GM19238 (cell line): ENCODE data around the gene ARID1B.

Source experiments
- DNase-seq: peaks from one replicate; pipeline ENCODE4 v3.0.0; 2011; ENCODE audit warnings: low spot score; ENCODE audit not compliant: insufficient read length

Gene ARID1B

DNA sequence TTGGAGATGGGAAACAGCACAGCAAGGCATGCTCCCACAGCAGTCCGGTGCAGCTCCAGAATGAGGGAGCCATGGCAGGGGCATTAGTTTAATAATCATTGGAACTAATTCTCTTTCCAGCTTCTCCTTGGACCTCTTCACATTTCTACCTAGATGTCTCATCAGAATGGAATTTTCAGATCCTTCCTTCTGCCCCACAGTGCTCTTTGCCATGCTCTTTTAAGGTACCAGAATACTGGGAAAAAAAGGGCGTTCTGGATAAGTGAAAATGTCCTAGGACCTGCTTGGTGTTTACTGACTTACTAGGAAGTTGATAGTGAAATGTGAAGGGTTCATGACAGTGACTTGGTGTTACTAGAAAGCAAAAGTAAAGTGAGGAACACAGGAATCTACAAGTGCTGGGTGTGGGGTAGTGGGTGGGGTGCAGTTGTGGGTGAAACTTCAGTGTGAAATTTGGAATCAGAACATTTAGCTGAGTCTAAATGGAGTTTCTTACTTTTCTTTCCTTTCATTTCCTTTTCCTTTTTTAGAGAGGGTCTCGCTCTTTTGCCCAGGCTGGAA is 207.1 kb downstream of the ARID1B start:
- DNase-seq, result no peak

DNA sequence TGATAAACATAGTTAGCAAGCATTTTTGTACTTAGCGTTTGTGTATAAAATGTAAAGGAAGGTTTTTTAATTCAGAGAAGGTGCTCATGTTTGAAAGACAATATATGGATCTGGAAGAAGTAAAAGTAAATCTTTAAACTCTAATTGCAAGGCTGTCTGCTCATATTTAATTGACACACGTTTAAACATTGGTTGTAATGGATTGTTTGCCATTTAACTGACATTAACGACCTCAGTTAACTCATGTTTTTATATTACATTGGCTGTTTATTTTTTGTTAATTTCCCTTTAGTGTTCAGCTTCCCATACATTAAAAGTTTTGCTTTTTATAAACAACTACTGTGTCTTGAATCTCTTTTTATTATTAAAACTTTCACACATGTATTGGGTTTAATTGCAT is 208.1 kb downstream of the ARID1B start:
- DNase-seq, result no peak

DNA sequence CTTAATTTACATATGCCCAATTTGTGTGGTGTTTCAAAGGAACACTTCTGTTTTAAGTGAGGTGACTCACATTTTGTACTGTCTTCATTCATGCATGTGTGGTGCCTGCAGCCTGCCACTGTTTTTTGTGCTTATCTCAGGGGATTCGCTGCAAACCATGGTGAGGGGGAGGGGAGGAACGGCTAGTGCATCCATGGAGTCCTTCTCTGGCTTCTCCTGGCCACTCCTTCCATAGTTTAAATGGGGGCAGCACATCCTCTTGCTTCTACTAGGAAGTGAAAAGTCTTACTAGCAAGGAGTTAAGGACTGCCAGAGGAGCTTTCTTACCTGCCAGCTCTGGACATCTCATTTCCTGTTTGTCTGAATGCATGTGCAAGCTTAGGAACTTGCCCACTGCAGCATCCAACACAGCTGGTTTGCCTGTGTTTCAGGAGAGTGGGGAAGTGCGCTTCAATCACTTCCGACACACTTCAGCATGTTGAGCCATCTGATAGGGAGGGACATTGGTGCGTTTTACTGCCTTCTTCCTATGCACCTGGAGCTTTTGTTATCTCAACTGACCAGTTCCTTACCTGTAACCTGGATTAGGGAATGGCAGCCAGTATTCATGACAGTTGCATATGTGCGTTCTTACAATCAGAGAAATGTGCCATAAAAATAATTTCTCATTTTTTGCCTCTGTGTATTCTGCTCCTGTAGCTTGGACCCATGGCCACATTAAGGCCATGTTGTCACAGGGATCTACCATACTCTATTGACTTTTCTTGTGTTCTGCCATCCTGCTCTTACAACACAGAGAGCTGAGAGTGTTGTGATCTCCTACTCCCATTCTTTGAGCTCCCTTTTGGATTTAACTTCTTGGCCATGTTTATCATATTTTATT is 211.3 kb downstream of the ARID1B start:
- DNase-seq, result peak; percentile 11

DNA sequence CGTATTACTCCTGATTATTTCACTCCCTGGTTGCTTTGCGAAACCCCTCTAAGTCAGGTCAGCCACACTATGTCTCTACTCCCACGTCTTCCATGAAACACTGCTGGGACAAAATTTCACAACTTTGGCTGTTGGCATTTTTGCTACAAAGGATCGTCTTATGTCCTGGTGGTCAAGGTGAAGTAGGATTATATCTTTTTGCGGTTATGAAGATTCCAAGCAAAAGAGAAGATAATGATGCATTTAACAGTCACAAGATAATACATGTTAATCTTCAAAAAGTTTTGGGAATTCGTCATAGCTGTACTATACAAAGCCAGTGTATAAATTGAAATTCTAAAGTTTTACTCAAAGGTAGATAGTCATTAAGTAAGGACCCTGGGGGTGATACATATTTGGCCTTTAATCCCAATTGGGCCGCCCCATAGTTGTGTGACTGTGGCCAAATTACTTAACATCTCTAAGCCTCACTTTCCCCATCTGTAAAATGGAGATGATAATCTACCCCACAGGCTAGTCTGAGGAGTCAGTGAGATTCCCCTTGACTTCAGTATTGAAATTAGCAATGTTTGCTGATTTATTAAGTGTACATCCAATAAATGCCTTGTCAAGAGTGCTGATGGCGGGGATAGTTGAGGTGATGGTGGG is 212.1 kb downstream of the ARID1B start:
- no peak for DNase-seq

DNA sequence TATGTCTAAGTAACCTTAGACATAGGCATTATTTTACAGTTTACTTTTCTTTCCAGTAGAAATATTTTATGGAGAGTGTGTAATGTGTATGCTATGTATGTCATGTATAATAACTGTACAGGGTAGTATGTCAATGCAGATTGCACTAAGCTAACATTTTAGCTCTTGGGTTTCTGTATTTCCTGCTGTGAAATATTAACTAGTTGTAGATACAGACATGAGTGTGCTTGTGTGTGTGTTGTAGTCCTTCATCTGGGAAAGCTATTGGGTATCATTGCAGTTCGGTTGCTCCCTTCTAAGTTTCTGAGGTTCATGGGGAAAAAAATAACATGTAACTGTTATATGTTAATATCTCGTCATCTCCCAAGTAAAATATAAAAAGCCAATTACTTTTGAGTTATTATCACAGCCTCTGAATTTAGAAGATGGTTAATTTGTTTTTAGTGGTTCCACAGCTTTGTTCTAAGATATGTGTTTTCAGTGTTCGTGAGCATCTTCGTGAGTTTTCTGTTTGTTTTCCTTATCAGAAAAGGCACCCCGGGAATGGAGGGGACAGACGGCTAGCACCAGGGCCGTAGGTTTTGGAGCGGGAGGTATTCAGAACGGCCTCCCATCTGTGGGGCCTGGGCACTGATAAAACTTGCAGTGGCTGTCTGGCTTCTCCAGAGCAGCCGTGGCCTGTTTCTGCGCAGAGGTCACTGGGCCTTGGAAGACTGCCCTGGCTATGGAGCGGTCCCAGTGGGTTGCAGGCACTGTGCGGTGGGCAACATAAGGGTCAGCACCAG is 215.0 kb downstream of the ARID1B start:
- DNase-seq, result no peak

DNA sequence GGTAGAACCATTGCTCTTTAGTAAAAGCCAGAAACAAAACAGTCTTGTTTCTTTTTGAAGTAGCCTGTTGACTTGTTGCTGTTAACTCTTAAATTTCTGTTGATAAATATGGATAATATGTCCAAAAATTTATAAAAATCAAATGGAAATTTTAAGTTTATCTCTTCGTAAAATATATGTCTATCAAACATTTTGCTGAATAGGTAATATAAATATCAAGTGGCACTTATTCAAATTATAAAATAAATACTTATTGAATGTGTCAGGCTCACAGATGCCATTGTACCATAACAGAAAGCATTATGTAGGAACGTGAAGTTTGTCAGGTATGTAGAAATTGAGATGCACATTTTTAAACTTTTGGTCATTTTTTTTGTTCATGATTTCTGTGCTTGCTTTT is 216.5 kb downstream of the ARID1B start:
- DNase-seq, result no peak

DNA sequence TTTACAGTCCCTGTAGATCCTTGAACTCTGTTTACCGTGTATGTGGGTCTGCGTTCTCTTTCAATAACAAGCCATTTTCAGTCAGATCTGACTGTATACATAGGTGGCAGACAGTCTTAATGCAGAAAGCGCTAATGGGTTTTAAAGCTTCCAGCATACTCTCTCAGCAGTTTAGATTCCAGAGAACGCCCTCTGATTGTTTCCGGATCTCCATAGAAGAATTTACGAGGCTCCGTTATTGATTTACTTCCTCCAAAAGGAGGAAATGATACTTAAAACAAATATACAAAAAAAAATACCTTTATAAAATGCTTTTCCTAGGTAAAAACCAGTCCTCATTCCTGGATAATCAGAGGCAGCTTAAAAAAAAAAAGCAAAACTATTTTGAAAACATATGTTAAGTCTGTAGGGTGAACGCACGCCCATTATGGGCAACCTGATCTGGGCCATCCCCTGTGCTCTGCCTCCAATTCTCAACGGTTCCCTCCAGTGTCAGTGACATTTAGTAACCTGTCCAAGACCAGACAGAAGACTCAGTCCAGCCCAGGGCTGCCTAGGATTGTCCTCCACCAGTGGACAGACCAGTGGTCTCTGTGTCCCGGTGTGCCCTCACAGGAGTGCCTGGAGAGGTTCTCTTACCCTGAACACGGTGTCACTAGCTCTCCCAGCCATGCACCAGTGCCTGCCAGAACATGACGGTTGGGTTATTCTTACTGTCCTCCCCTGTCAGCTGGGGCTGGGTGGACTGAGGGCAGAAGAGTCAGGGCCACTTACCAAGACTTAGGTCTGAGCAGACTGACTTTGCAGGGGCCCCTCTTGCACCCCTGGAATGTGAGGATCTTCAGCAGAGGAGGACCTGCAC is 217.3 kb downstream of the ARID1B start:
- DNase-seq, result no peak

DNA sequence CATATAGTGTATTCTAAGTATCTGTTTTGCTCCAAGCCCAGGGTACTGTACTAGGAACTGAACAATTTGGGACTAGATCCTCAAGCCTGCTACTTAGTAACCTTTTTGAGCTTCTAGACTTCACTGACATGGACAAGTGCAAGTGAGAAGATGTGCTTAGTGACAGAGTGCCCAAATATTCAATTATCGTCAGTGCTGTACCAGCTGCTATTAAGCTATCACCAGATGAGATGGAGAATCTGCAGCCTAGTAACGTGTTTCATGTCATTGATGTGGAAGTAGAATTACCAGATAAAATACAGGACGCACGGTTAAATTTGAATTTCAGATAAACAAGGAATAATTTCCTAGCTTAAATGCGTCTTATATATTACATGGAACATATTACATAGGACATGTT is 218.3 kb downstream of the ARID1B start:
- DNase-seq, result no peak

DNA sequence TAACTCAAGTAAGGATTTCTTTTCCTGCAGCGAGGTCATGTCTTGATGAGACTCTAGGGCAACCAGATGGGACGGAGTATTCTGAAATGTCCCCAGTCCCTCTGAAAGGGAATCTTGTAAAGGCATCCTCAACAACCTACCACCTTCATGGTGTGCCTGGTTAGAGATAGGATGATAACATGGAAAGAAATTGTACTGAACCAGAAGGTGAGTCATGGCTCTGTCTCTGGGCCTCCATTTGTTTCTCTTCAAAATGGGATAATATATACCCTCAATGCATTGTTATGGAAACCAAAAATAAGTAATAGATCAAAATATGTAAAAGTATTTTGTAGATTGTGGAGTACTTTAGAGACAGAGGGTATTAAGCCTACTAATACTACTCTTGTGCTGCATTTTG is 219.1 kb downstream of the ARID1B start:
- DNase-seq, result no peak

DNA sequence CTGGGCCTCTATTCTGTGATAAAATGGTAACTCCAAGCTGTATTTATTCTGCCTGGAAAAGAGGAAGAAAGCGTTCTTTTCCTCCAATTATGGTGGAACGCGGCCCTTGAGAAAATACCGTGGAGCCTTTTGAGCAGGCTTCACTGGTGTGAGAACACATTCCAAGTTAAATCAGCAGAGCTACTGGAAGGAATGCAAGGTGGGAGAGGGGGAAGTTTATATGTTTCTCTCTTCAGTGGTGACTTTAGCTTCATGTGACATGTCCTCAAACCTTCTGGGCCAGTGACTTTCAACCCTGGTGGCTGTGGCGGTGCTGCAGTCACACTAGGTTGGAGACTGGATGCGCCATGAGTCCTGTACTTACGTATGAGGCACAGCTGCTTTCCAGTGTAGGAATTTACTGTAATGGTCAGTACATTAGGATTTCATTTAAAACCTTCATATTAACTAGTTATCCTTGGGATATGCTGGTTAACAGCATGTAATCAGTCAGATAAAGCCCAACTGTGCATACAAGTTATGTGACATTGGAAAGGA is 221.7 kb downstream of the ARID1B start:
- DNase-seq, result no peak

DNA sequence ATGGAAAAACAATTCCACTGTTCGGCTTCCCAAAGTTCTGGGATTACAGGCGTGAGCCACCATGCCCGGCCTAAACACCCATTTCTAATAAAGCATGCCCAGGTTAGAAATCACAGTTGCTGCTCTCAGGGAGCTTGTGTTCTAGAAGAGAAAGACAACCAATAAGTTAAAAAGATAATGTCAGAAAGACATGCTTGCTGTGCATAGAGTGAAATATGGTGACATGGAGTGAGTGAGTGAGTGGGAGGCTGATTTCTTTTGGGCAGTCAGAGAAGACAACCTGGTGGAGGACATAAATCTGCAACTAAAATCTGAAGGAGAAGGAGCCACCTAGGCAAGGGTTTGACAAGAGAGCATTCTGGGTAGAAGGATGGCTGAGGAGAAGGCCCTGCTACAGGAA is 222.6 kb downstream of the ARID1B start:
- no peak for DNase-seq

DNA sequence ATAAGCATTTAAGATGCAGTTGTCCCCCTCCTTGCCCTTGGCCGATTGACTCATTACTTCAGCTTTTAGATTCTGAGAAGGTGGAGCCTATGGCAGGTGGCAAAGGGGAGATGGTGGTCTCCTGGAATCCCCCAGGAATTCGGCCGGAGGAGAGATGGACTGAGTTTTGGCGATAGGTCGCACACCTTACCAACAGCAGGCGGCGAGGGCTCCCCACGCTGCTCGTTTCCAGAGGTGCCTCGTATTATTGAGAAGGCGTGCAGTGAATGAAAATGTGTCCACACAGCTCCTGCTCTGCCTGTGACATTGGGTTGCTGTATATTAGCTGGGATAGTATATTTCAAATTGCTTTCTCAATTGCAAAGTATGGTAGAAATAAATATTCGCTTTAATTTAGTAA is 224.5 kb downstream of the ARID1B start:
- DNase-seq, result no peak

DNA sequence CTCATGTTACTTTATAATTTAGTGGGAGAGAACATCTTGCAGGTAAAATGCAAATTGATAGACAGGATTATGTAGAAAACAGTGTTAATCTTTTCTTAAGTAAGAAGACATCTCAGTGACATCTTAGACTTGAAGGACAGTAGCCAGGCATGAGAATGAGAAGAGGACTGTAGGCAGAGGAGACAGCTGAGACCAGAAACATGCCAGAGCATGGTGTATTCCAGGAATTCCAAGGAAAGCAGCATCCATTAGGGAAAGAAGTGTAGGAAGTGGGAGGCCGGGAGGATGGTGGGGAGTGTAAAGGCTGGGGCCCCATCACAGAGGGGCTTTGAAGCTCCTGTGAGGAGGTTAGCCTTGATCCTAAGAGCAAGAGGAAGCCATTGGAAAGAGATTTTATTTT is 225.6 kb downstream of the ARID1B start:
- DNase-seq, result no peak

DNA sequence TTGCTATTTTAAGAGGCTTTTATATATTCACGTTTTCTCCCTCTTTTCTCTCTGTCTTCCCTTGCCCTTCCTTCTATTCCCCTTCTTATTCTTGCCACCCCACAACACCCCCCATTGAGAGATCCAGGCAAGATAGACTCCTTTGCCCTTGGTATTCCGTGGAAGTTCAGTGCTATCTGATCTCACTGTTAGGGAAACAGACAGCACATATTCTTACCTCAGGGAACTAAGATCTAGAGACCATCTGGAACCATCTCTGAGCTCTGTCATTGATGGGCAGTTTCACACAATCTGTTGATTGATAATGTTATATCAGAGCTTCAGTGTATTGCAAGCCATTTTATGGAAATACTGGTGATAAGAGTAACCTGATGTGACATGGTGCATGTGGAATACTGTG is 228.8 kb downstream of the ARID1B start:
- no peak for DNase-seq

DNA sequence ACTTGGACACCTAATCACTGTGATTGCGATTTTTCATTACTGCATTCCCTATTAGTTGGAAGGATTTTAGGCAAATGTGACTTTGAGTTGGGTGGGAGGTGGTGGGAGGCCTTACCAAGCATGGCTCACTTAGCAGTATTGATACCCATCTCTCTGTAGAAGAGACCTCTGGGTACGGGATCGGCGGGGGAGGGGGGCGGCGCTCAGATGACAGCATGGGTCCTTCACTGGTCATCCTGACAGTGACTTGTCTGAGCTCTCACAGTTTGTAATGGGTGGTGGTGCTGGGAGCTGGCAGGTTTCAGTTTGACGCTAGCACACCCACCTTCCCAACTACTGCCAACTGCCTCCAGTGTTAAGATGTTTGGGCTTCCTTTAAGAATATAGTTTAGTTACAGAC is 231.4 kb downstream of the ARID1B start:
- DNase-seq, result no peak

DNA sequence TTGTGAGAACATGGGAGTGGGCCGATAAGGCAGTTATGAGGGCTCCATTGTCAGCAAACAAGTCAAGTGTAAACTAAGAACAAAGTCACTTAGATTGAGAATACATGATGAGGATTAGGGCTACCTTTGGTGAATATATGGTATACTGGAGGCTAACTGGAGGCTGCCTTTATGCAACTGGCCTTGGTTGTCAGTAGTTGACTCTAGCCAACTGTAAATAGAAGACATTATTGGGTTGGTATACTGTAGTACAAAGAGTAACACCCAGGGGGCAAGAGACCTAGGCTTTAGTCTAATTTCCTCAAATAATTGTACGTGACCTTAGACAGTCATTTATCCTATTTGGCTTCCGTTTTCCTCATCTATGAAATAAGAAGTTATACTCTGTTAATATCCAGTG is 235.2 kb downstream of the ARID1B start:
- no peak for DNase-seq

DNA sequence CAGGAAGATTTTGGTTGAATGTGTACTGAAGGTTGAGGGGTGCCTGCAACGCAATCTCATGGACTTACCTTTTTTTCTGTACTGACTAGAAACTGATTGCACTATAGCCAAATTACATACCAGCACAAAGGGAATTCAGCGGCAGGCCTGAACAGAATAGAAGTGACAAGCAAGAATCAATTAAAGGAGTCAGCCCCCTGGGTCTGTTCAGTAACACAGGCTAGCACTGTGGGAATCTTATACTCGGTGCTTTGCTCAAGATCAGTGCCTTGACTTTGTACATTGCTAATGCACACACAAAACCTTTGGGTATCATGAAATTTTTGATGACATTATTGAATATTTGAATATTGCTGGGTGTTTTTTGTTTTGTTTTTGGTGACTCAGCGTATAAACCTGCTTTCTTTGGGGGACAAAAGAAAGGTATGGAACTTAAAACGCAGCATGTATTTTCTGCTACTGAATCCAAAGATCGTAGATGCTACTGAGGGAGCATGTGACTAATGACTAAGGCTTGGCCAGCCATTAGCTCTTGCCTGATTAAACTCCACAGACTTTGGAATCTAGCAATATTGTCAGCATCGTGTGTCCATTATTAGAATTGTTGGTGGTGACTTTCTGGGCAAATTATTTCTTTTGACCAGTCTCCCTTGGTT is 236.6 kb downstream of the ARID1B start:
- DNase-seq, result no peak

DNA sequence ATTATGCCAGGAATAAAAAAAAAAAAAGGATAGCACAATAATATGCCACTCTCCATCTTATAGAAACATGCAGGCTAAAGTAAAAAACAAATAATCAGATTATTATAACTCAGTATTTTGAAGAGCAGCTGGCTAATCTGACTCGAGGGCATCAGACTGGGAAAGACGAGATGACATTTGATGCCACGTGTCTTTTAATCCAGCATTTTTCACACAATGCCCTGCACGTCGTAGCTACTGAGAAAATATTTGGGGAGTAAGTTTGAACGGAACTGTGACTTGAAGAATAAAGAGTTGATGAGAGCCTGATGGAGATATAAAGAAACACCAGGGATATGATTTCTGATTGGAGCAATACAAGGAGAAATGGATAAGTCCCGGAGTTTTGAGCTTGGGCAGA is 237.7 kb downstream of the ARID1B start:
- DNase-seq, result no peak

DNA sequence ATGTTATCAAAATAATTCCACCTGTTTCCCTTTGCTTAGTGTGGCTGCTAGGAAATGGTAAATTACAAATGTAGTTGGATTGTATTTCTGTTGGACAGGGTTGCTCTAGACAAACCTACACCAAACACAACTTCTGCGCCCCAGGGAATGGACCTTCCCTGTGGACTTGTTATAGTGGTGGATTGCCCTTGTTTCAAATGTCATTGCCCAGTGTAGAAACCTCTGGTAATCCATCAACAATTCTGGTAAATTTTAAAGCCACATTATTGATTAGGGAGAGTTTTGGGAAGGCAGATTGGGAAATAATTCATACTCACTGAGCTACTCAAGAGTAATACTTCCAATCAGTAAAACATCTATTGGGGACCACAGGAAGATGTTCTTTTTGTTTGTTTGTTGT is 239.8 kb downstream of the ARID1B start:
- no peak for DNase-seq

DNA sequence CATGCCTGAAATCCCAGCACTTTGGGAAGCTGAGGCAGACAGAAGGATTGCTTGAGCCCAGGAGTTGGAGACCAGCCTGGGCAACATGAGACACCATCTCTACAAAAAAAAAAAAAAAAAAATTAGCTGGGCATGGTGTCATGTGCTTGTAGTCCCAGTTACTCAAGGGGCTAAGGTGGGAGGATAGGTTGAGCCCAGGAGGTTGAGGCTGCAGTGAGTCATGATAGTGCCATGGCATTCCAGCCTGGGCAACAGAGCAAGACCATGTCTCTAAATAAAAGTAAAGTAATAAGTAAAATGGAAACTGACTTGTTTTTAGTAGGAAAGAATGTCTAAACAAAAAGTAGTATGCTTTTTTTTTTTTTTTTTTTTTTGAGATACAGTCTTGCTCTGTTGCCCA is 240.7 kb downstream of the ARID1B start:
- DNase-seq, result no peak
